ENCODE measurements around the gene CUTA.
A peak's percentile ranks its signal among the peaks of the same experiment; 100 is the strongest.
"Not testable (repeated sequence)": the region's sequence is repeated elsewhere in the genome, so short reads cannot be mapped to it uniquely, and the experiment has no call there.

CUTA gene

GRCh38 chr6:33375143-33375671 lies 42.7 kb downstream of the CUTA start:
- no peaks in the 10 kb centered on the region for H3K9me3 Mint-ChIP-seq
- H3K36me3 Mint-ChIP-seq (ENCODE audit: insufficient read depth) = peaks cover 4% of the 10 kb centered on the region
- no peaks in the 10 kb centered on the region for H3K27me3 Mint-ChIP-seq
- H3K27ac Mint-ChIP-seq = peak overlapping the region; percentile 92 to 94
- no peak for ATAC-seq (replicated peaks)
- peaks cover 9 to 25% of the 10 kb centered on the region in 2 donors for H3K4me1 Mint-ChIP-seq (ENCODE audit: low read depth in 2 of 2)
- no peak for DNase-seq
- H3K4me3 Mint-ChIP-seq = peak overlapping the region in 1 of 2 donors; percentile 25

DNA sequence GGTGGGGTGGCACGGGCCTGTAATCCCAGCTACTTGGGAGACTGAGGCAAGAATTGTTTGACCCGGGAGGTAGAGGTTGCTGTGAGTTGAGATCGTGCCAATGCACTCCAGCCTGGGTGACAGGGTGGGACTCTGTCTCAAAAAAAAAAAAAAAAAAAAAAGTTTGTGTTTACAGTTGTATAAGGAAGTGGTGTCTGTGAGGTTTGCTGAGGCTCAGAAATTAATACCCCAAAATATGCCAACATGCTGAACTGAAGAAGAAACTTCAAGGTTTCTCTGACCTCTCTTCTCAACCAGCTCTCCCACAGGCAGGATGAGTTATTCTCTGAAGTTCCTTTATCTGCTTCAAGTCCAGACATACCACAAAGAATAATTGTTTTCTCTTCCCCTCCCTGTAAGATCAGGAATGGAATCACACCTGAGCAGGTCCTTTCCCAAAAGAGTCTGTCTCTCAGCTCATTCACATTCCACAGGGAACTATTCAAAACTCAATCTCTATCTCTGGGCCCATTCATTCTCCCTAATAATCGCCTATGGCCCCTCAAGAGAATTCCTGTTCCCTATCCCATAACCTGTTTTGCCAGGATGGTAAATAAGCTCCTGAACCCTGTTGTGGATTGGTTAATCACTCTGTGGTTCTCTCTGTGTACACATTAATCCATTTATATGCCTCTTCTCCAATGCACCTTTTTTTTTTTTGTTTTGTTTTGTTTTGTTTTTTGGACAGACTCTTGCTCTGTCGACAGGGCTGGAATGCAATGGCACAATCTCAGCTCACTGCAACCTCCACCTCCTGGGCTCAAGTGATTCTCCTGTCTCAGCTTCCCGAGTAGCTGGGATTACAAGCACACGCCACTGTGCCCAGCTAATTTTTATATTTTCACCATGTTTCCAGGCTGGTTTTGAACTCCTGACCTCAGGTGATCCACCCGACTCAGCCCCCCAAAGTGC lies 43.7 kb downstream of the CUTA start:
- Mint-ChIP-seq H3K4me1 (ENCODE audit: low read depth in 2 of 2) (peaks cover 9 to 25% of the 10 kb centered on the region in 2 donors), H3K36me3 (ENCODE audit: insufficient read depth) (peaks cover 4% of the 10 kb centered on the region), H3K9me3 (no peaks in the 10 kb centered on the region), H3K27ac (peak overlapping the region; percentile 92 to 94), H3K27me3 (no peaks in the 10 kb centered on the region), H3K4me3 (peak overlapping the region; percentile 22 to 25)
- peak; percentile 81 for ATAC-seq (replicated peaks)
- peak in 1 of 3 experiments; percentile 11 for DNase-seq

DNA sequence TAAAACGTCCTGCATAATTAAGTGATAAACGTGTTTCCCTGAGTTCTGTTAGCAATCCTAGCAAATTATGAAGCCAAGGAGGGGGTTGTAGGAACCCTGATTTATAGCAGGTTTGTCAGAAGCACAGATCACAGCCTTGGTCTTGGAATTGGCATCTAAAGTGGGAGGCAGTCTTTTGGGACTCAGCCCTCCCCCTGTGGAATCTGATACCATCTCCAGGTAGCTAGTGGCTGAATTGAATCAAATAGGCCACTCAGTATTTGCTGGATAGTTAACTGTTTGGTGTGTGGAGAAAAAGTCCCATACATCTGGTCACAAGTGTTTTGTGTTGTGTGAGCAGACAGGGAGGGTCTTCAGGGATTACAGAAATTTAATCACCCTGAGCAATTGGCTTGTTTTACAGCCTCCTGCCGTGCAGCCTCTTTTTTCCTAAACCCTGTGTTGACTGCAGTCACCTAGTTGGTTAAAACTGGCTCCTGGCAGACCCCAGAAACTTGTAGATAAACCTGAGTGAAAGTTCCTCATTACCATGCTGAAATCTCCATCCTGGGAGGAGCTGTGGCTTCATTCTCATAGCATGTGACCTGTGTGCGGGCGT lies 45.3 kb downstream of the CUTA start:
- Mint-ChIP-seq H3K9me3 (no peaks in the 10 kb centered on the region), H3K4me1 (ENCODE audit: low read depth in 2 of 2) (peaks cover 9 to 25% of the 10 kb centered on the region in 2 donors)

DNA sequence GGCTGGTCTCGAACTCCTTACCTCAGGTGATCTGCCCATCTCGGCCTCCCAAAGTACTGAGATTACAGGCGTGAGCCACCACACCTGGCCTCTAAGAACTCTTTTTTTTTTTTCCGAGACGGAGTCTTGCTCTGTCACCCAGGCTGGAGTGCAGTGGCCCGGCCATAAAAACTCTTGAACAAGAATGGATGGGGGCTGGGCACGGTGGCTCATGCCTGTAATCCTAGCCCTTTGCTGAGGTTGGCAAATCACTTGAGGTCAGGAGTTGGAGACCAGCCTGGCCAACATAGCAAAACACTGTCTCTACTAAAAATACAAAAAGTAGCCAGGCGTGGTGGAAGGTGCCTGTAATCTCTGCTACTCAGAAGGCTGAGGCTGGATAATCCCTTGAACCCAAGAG lies 46.0 kb downstream of the CUTA start:
- H3K4me1 Mint-ChIP-seq (ENCODE audit: low read depth in 2 of 2) = peaks cover 9 to 25% of the 10 kb centered on the region in 2 donors
- ATAC-seq (replicated peaks); H3K27me3 Mint-ChIP-seq; DNase-seq; H3K27ac Mint-ChIP-seq; H3K36me3 Mint-ChIP-seq (ENCODE audit: insufficient read depth); H3K4me3 Mint-ChIP-seq; H3K9me3 Mint-ChIP-seq: not testable (repeated sequence)

More for the DNA sequence above, 45.3 kb downstream of the CUTA start:
- Mint-ChIP-seq H3K27me3 (no peaks in the 10 kb centered on the region), H3K27ac (peak overlapping the region in 1 of 2 donors; percentile 94), H3K4me3 (no peak overlapping the region), H3K36me3 (ENCODE audit: insufficient read depth) (peaks cover 4% of the 10 kb centered on the region)
- DNase-seq (no peak), ATAC-seq (replicated peaks) (no peak)

- DNase-seq; H3K4me3 Mint-ChIP-seq; H3K4me1 Mint-ChIP-seq (ENCODE audit: low read depth in 2 of 2); H3K36me3 Mint-ChIP-seq (ENCODE audit: insufficient read depth); H3K27me3 Mint-ChIP-seq; H3K9me3 Mint-ChIP-seq; ATAC-seq (replicated peaks); H3K27ac Mint-ChIP-seq: not testable (repeated sequence)
Observed at GRCh38 chr6:33367715-33368025, 50.2 kb downstream of the CUTA start.

GRCh38 chr6:33367009-33367714 lies 50.7 kb downstream of the CUTA start:
- Mint-ChIP-seq H3K27me3 (no peaks in the 10 kb centered on the region), H3K4me1 (ENCODE audit: low read depth in 2 of 2) (no peaks in the 10 kb centered on the region), H3K27ac (no peak overlapping the region), H3K9me3 (no peaks in the 10 kb centered on the region), H3K4me3 (no peak overlapping the region), H3K36me3 (ENCODE audit: insufficient read depth) (no peaks in the 10 kb centered on the region)
- no peak for DNase-seq
- ATAC-seq (replicated peaks) = no peak

Data from effector memory CD8-positive, alpha-beta T cell (primary cell).